ENCODE measurements around the gene CRB2. TPM values are rescaled to one million over a fixed set of nuclear protein-coding genes. Genes with fewer than 3 reads are reported as not detected.

CRB2 gene
- total and polyA plus RNA-seq, 2 donors (not counting 1 experiment from before 2014, with no cell fraction given) = 1.4 to 2.4 TPM

DNA sequence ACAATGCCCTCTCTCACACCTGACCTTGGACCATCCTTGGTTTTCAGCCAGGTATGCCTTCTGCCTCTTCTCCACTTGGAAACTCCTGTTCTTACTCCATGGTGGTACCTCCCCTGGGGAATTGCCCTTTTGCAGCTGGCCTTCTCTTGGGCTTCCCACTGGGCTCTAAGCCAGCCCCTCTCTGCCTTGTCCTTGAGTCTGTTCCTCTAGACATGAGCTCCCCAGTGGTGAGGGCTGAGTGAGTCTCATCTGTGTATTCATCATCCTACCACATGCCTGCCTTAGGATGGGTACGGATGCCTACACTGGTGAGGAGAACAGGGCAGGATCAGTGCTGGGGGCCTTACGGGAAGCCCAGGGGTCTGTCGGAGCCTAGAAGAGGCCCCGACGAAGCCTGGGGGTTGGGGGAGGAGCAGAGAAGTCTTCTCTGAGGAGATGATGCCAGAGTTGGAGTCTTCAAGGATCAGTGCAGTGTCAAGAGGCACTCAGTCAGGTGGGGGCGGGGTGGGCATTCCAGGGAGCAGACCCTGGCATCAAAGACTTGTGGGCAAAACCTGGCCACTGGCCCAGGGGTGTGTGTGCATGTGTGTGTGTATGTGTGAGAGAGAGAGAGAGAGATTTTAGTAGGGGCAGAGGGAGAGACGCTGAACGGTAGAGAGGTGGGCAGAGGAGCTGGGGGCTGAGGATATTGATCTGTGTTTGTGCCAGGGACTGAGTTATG is 5.2 kb upstream of the CRB2 start:
- H3K27me3 ChIP-seq (replicated peaks in 1 of 4; ENCODE audit: control extremely low read depth in 1 of 4, control insufficient read depth in 3 of 4, insufficient read depth in 4 of 4, low read length in 3 of 4) = peaks cover 0 to 4% (median 0%) of the 10 kb centered on the region in 4 experiments
- Mint-ChIP-seq H3K27me3 (peaks cover 4% of the 10 kb centered on the region), H3K9me3 (ENCODE audit: insufficient read depth) (no peaks in the 10 kb centered on the region), H3K4me1 (peaks cover 19% of the 10 kb centered on the region), H3K4me3 (no peak overlapping the region), H3K27ac (no peak overlapping the region)
- no peak overlapping the region for H3K4me2 ChIP-seq (replicated peaks; ENCODE audit: low read depth, low read length, poor library complexity, severe bottlenecking)
- H3K27ac ChIP-seq (ENCODE audit: low read length in 2 of 2) = no peak overlapping the region
- no peaks in the 10 kb centered on the region for H4K20me1 ChIP-seq (ENCODE audit: control insufficient read depth, insufficient read depth, low read length, poor library complexity, severe bottlenecking)
- CTCF ChIA-PET = interaction anchor here (0.6 to 8.3 kb wide), 49 partner anchors 9 to 476 kb away, joined by 3 to 214 read pairs (median 8); no protein-coding TSS in a partner anchor
- H2AFZ ChIP-seq (ENCODE audit: insufficient read depth, low read depth, low read length, poor library complexity, severe bottlenecking) = no peak overlapping the region
- H3K4me3 ChIP-seq (ENCODE audit: control extremely low read depth in 1 of 5, extremely low read depth in 1 of 5, insufficient read depth in 1 of 5, low read depth in 2 of 5, low read length in 4 of 5) = no peak overlapping the region
- DNase-seq (no peak), ATAC-seq (ENCODE audit: low read depth) (no peak)
- peaks cover 25 to 43% of the 10 kb centered on the region in 2 donors for H3K4me1 ChIP-seq (ENCODE audit: control insufficient read depth in 2 of 2, insufficient read depth in 2 of 2, low read length in 2 of 2)
- H3K79me2 ChIP-seq (ENCODE audit: control insufficient read depth, insufficient read depth, low read length) = peaks cover 18% of the 10 kb centered on the region
- WGBS (ENCODE audit: insufficient coverage) = 86% methylated on average over 7 of the region's 8 CpGs
- intact Hi-C loops (cut with micrococcal nuclease) = loop anchor here (1.0 to 10.0 kb wide), 4 partner anchors 213 to 356 kb away; no protein-coding TSS in a partner anchor
- no peaks in the 10 kb centered on the region for H3K36me3 ChIP-seq (replicated peaks in 1 of 2; ENCODE audit: control extremely low read depth in 1 of 2, control insufficient read depth in 1 of 2, extremely low read depth in 1 of 2, insufficient read depth in 2 of 2, low read length in 1 of 2)
- POLR2A ChIA-PET = interaction anchor here (2.3 kb wide), 1 partner anchor 81 kb away, joined by 6 read pairs; no protein-coding TSS in a partner anchor
- H3K9me3 ChIP-seq (ENCODE audit: control extremely low read depth in 1 of 3, control insufficient read depth in 2 of 3, insufficient read depth in 1 of 3, low read length in 2 of 3) = no peaks in the 10 kb centered on the region
- H3K9ac ChIP-seq (ENCODE audit: low read length) = no peak overlapping the region
- no peak for TF ChIP-seq EZH2 (IDR thresholded peaks at IDR 0.05; ENCODE audit: borderline replicate concordance, insufficient read depth, low read depth, low read length, poor library complexity, severe bottlenecking)
- TF ChIP-seq CTCF (IDR thresholded peaks at IDR 0.05) = no peak

- DNase-seq = no peak
- WGBS (ENCODE audit: insufficient coverage) = 100% methylated on average over 1 of the region's 4 CpGs
- H3K4me3 Mint-ChIP-seq = no peak overlapping the region
- no peaks in the 10 kb centered on the region for H3K9me3 ChIP-seq (ENCODE audit: control extremely low read depth in 1 of 3, control insufficient read depth in 2 of 3, insufficient read depth in 1 of 3, low read length in 2 of 3)
- H3K9ac ChIP-seq (ENCODE audit: low read length) = no peak overlapping the region
- H3K27me3 Mint-ChIP-seq = peaks cover 4% of the 10 kb centered on the region
- intact Hi-C loops (cut with micrococcal nuclease) = loop anchor here (5.0 to 10.0 kb wide), 2 partner anchors 216 to 358 kb away; no protein-coding TSS in a partner anchor
- H3K4me3 ChIP-seq (ENCODE audit: control extremely low read depth in 1 of 5, extremely low read depth in 1 of 5, insufficient read depth in 1 of 5, low read depth in 2 of 5, low read length in 4 of 5) = no peak overlapping the region
- no peaks in the 10 kb centered on the region for H3K9me3 Mint-ChIP-seq (ENCODE audit: insufficient read depth)
- H3K27ac Mint-ChIP-seq = no peak overlapping the region
- no peaks in the 10 kb centered on the region for H3K36me3 ChIP-seq (replicated peaks in 1 of 2; ENCODE audit: control extremely low read depth in 1 of 2, control insufficient read depth in 1 of 2, extremely low read depth in 1 of 2, insufficient read depth in 2 of 2, low read length in 1 of 2)
- ChIA-PET CTCF (interaction anchor here (0.9 to 8.3 kb wide), 5 partner anchors 33 to 688 kb away, joined by 3 to 214 read pairs (median 4); no protein-coding TSS in a partner anchor), POLR2A (no interaction called here)
- H4K20me1 ChIP-seq (ENCODE audit: control insufficient read depth, insufficient read depth, low read length, poor library complexity, severe bottlenecking) = no peaks in the 10 kb centered on the region
- no peak overlapping the region for H3K27ac ChIP-seq (ENCODE audit: low read length in 2 of 2)
- peaks cover 5% of the 10 kb centered on the region for H3K79me2 ChIP-seq (ENCODE audit: control insufficient read depth, insufficient read depth, low read length)
- H2AFZ ChIP-seq (ENCODE audit: insufficient read depth, low read depth, low read length, poor library complexity, severe bottlenecking) = no peak overlapping the region
- peaks cover 13 to 28% of the 10 kb centered on the region in 2 donors for H3K4me1 ChIP-seq (ENCODE audit: control insufficient read depth in 2 of 2, insufficient read depth in 2 of 2, low read length in 2 of 2)
- peaks cover 19% of the 10 kb centered on the region for H3K4me1 Mint-ChIP-seq
- no peak for ATAC-seq (ENCODE audit: low read depth)
- H3K4me2 ChIP-seq (replicated peaks; ENCODE audit: low read depth, low read length, poor library complexity, severe bottlenecking) = no peak overlapping the region
- peaks cover 0 to 4% (median 0%) of the 10 kb centered on the region in 4 experiments for H3K27me3 ChIP-seq (replicated peaks in 1 of 4; ENCODE audit: control extremely low read depth in 1 of 4, control insufficient read depth in 3 of 4, insufficient read depth in 4 of 4, low read length in 3 of 4)
- no peak for TF ChIP-seq EZH2 (IDR thresholded peaks at IDR 0.05; ENCODE audit: borderline replicate concordance, insufficient read depth, low read depth, low read length, poor library complexity, severe bottlenecking)
- no peak for TF ChIP-seq CTCF (IDR thresholded peaks at IDR 0.05)
These were observed 3.0 kb upstream of the CRB2 start for GRCh38 chr9:123353041-123353440.
